ENCODE measurements around the gene ZNF514.
"Not testable (repeated sequence)": the region's sequence is repeated elsewhere in the genome, so short reads cannot be mapped to it uniquely, and the experiment has no call there.

ZNF514 gene

GRCh38 chr2:95121407-95122196 is 38.0 kb downstream of the ZNF514 start, which contains the start of gene MRPS5:
Gene MRPS5, minus strand, starts transcription at chr2:95121808. Its CDS starts 17 bp downstream, at chr2:95121791.
- peak; percentile 87 to 91 for DNase-seq

- no peak for DNase-seq
Measured at GRCh38 chr2:95121093-95121406, 38.6 kb downstream of the ZNF514 start.

- peak; percentile 64 to 74 for DNase-seq
Measured at GRCh38 chr2:95115418-95115817, 44.2 kb downstream of the ZNF514 start.

- no peak for DNase-seq
Measured at GRCh38 chr2:95113464-95113863, 46.2 kb downstream of the ZNF514 start.

GRCh38 chr2:95110395-95110794 is 49.3 kb downstream of the ZNF514 start:
- no peak for DNase-seq

GRCh38 chr2:95109260-95109659 is 50.4 kb downstream of the ZNF514 start:
- no peak for DNase-seq

- DNase-seq, result no peak
Measured at GRCh38 chr2:95106081-95106480, 53.6 kb downstream of the ZNF514 start.

- no peak for DNase-seq
Measured at GRCh38 chr2:95104606-95105005, 55.0 kb downstream of the ZNF514 start.

- DNase-seq, result no peak
Measured at GRCh38 chr2:95099910-95100309, 59.7 kb downstream of the ZNF514 start.

GRCh38 chr2:95098273-95098672 is 61.4 kb downstream of the ZNF514 start:
- not testable (repeated sequence) for DNase-seq
